SHP77 (cell line): ENCODE results near the gene DUSP7.

Experiments
- DNase-seq, 2 experiments: peaks; one replicate each; lab custom pipeline; 2025; lab: John Stamatoyannopoulos, UW

Gene DUSP7, protein sequence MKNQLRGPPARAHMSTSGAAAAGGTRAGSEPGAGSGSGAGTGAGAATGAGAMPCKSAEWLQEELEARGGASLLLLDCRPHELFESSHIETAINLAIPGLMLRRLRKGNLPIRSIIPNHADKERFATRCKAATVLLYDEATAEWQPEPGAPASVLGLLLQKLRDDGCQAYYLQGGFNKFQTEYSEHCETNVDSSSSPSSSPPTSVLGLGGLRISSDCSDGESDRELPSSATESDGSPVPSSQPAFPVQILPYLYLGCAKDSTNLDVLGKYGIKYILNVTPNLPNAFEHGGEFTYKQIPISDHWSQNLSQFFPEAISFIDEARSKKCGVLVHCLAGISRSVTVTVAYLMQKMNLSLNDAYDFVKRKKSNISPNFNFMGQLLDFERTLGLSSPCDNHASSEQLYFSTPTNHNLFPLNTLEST

DNA sequence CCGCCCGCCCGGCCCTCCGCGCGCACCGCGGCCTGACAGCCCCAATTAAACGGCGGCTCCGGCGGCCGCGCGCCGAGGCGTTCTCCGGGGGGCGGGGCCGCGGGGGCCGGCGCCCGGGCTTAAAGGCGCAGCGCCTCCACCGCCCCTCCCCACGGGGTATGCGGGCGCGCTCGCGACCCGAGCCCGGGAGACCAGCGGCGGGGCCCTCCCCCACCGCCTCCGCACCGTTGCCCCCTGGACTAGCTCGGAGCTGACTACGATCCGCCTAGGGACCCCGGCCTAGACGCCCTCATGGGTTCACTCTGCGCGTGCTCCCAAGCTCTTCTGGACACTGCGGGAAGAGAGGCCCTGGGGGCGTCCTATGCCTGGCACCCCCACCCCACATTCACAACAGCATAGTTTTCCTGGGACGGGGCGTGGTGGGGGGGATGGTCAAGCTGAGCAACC, at the start of gene DUSP7:
Gene DUSP7, minus strand, starts transcription at position 51 of the 447 bp plus-strand sequence. CDS start 205 bp downstream, outside the sequence.
- DNase-seq = peak; percentile 57 to 70

DNA sequence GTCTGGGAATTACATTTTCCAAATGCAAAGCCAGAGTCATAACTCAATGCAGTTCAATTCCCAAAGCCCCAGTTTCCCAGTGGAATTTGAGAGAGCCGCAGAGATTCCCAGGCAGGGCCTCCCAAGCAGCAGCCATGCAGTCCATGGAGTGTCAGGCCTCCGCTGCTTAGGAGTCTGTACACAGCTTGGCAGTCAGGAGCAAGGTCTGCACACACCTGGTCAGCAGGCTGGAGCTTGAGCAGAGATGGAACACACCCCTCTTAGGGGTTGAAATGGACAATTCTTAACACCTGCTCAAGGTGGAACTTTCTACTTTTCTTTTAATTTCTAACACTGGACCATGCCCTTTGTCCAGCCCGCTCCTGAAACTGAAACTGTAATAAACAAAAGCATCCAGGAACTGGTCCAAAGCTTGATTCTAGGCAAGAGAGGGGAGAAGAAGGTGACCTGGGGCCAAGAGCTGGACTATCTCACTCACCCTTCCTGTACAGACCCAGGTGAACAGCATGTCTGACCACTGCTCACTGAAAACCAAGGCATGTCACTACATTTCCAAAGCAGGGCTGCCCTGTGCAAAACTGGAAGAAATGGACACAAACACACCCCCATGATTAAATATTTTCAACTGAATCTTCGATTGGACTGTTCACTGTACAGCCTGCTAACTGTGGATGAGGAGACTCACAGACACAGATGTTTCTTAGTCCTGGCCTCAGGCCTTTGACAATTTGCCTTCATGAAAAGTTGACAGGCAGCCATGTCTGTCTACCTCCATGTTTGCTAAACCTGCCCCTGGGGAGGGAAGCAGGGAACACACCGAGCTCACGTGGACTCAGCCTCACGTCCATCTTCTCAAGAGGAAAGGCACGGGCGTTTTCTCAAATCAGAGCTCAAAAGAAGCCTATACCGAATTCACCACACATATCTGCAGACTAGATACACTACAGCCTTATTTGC, 48.6 kb upstream of the DUSP7 start:
- no peak for DNase-seq

DNA sequence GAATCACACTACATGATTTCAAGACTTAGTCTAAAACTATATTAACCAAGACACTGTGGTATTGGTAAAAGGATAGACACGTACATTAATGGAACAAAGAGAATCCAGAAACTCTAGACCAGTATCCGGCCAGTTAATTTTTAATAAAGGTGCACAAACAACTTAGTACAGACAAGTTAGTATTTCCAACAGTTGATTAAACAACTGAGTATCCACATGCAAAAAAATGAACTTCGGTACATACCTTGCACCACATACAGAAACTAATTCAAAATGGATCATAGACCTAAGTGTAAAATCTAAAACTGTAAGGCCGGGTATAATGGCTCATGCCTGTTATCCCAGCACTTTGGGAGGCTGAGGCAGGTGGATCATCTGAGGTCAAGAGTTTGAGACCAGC, 46.6 kb upstream of the DUSP7 start:
- no peak for DNase-seq

DNA sequence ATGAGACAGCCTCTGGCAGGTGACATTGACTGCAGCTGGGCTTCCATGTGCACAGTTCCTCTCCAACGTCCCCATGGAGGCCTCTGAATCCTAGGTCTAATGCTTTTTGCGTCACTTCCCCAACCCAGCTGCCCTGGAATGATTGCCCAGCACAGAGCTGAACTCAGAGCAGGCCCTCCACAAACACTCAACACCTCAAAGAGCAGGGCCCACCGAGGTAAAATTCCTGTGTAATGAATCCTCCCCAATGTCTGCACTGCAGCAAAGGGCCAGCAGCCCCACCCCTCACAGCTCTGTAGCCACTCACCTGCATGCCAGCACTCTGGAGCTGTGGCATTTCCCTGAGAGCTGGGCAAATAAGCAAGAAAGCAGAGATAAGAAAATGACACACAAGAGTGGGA, 42.6 kb upstream of the DUSP7 start:
- DNase-seq = no peak

DNA sequence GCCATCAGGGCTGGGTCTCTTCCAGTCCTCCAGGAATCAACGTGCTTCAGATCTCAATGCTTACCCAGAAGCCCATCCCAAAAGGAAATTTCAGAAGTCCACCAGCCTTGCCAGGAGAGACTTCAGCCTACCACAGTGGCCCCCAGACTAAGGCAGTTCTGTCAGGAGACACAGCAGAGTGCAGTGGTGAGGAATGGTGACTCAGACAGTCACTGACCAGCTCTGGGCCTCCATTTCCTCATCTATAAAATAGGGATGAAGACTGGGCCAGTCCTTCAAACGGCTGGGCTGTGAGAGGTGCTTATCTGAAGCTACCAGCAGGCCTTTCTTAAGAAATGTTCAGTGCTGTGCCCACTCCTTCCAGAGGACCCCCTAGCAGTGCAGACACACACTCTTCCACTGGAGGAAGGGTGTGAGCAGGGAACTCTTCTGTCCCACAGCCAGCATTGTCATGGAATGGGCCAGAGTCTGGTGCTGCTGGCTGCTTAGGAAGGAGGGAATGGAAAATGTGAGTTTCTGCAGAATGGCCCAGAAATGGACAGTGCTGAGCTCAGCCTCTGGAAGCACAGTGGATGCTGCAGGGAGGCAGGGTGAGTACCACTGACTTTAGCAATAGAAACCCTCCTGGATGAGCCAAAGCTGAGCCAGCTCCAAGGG, 41.6 kb upstream of the DUSP7 start:
- DNase-seq = no peak

DNA sequence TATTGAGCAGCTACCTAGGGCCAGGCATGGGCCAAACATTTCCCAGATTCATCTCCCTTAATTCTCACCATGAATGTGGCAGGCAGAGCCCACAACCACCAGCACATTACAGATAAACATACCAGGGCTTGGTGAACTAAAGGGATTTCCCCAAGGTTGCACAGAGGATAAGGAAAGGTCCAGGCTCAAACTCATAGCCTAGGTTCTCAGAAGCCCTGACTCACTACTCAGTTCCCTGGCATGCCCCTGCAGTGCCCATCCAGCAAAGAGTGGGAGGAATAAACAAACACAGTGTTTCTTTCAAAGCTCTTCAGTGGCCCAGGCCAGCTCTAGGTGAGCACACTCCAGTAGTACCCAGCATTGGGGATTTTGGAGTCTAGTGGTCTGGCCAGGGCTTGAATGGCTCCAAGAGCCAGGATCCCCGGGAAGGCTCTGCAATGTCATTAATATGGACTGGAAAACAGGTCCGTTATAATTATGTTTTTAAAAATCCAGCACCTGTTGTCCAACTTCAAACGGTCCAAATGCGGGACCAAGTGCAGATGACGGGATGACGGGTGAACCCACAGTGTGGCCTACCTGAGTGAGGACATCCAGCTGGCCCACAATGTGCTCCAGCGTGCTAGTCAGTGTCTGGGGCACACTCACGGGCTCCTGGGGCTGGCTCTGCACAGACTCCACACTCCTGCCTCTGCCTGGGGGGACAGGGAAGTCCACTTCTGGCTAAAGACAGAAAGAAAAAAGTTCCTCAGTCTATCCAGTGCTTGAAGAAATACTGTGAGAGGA, 39.8 kb upstream of the DUSP7 start:
- DNase-seq = no peak

DNA sequence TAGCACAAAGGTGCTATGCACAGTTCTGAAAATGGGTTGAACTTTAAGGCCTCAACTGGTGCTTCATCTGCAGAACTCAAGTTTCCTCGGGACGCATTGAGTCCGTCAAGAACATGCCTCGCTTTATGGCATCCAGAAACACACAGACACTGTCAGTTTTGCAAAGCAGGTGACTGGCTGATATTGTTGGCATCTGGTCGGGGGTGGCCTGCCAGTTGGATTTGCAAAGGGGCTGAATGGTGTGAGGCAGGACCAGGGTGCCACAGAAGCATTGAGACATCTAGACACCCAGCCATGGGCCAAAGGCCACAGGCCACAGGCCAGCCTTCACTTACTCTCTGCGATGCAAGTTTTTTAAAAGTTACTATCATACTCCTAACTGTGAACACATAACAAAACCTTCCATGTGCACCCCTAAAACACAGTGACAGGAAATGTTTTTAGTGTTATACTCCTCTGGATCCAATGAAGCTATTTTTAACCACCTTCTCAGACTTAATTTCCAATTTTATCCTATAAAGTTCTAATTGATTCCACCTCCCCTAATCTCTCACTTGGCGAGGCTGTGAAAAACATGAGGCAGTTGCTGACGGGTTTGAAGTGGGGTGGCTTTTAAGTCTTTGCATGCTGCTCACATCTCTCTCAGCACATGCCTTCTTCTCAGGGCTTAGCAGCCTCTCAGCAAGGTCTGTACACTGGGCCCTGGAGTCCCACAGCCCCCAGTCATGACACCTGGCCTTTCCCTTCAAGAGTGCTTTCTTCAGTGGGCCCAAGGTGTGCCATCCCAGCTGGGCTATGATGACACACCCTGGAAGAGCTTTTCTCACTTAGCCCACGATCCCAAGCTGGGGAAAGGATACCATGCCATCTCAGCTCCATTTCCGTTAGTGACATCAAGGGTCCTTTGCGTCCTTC, 38.5 kb upstream of the DUSP7 start:
- no peak for DNase-seq

DNA sequence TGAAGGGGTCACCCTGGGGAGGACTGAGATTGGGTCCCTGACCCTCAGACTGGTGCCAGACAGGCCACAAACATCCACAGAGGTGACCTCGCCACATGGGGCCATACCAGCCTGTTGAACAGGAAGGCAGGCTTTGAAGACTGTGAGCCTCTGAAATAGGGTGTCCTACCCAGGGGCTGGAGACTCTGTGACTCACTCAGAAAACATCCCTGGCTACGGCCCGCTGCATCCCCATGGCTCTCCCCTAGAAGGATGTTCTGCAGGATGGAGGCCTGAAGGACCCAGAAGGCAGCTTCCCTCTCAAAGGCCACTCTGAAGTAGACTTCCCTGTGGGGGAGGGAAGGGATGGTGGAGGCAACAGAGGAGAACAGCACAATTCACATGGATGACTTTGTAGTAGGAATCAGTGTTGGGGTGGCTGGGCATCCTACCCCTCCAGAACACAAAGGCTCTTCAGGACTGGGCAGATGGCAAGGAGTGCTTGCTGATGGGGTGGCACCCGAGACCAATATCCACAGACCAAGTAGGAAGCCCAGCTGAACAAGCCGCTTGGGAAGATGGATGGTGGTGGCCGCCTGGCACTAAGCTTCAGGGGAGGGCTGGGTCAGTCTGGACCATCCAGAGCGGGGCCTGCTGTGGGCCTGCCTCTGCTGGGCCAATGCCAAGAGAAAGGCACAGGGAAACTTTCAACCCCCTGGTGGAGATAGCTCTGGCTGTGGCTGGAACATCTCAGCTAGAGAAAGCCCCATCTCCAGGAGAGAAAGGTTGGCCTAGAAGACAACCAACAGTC, 37.6 kb upstream of the DUSP7 start:
- no peak for DNase-seq

DNA sequence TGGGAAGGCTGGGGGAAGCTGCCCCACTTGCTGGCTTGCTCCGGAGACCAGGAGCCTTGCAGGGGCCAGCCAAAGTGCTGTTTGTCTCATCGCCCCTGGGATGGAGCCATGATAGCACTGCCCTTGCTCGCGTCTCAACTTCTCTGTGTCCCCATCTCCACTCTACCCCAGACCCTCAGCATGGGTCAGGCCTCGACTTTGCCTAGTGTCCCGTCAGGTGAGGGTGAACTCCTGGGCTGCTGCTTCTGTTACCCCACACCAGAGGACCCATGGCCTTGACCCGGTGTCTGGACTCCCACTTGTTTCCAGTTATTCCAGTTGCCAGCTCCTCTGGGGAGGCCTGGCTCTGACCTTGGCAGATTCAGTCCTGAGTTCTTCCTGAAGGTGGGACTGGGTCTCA, 36.5 kb upstream of the DUSP7 start:
- DNase-seq = no peak

DNA sequence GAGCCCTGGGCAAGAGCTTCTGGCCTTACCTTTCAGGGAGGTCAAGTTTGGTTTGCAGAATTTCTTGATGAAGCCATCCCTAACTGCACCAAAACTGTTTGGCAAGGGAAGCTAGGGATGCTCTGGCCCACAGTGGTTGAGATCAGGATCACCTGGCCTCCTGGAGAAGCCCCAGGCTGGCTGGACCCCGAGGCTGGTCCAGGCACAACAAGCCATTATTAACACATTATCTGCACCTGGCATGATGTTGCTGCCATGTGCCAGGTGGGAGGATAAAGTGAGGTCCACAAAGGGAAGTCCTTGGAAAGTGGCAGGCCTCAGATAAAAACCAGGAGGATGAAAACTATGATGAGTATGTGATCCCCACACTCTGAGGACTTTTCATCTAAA, 35.9 kb upstream of the DUSP7 start:
- no peak for DNase-seq

DNA sequence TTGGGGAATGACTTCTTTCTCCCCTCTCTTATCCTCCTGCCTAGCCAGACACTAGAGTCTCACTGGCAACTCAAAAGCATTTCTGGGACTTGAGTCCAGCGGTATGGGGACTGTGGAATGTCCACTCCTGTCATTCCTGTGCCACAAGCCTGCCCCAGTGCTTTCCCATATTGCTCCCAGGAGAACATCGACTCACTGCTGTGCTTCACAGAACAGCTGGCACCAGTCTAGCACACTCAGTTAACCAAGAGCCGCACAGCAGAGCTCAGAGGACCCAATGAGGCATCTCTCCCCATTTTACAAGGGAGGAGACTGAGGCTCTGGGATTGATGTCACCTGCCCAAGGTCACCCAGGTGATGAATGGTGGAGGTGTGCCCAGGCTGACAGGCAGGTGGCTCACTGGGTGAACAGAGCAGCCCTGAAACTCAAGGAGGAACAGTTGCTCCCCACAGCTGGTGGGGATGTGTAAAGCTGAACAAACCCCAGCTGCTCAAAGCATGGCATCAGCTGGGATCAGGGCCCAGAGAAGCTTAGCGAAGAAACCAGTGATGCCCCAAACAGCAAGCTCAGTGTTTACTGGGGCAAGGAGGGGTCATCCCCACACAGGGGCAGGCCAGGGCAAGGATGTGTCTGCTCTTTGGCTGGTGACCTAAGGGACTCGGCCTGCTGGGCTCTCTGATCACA, 35.4 kb upstream of the DUSP7 start:
- DNase-seq = no peak

DNA sequence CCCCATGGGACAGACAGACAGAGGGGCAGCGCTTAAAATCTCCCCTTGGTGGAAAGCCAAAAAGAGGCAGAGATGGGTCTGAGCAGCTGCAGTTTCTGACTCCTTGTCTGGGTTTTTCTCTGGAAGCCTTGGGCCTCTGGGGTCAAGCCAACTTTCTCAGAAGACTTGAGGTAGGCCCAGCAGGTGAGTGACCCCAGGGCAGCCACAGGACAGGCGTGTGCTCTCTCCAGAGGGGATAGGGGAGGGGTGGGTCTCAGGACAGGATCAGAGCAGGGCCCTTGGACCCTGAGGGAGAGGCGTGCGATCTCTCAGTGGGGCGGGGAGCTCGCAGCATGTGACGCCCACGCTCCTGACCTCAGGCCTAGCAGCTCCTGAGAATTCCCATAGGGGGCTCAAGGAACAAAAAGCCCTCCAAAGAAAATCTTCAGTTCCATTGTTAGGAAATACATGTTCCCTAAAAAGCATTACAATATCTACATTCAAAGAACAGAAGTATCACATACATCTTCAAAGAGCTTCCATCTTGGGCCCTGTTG, 34.6 kb upstream of the DUSP7 start:
- DNase-seq = no peak

DNA sequence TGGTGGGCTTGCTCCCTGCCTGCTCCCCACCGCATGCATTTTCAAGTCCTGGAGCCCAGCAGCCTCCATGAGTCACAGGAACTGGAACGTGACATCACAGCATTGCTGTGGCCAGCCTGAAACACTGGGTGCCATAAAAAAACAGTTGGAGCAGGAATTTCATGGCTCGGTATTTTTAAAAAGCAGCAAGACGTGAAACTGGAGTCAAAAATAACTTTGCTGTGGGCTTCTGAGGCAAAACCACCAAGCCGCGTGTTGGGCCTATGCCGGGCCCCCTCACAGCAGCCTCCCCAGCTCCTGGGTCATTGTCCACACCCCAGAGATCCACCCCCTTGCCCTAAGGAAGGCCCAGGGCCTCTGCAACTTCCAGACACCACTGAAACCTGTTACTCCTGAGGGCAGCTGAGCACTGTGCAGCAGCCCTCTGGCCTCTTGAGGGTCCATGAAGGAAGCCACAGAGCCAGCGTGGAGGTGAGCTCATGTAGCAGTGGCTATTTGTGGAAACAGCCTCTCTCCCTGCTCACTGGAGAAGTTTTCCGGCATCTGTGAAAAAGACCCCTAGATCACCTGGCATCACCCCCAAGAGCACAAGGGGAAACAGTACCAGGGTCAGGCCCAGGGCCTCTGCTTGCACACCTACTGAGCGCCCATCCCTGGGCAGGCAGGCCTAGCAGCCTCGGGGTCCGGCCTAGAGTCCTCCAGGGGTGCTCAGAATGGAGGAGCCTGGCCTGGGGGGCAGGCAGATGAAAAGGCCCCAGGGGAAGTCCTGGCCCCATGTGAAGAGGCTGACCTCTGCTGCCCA, 34.0 kb upstream of the DUSP7 start:
- DNase-seq = no peak

DNA sequence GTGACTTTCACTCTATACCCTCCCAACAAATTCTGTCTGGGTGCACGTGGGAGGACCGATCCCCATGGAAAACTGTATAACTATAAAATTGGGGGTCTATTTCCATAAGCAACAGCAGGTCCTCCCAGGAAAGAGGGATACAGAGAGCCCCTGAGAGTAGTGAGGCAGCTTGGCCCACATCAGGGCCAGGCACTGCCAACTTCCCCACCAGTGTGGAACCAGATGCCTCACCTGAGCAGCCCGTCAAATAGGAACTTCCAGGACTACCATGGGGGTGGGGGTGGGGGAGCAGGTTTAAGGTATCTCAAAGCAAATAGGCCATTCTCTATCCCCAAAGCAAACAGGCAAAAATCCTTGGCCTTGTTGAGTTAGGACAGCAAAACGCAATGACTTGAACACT, 33.3 kb upstream of the DUSP7 start:
- no peak for DNase-seq

DNA sequence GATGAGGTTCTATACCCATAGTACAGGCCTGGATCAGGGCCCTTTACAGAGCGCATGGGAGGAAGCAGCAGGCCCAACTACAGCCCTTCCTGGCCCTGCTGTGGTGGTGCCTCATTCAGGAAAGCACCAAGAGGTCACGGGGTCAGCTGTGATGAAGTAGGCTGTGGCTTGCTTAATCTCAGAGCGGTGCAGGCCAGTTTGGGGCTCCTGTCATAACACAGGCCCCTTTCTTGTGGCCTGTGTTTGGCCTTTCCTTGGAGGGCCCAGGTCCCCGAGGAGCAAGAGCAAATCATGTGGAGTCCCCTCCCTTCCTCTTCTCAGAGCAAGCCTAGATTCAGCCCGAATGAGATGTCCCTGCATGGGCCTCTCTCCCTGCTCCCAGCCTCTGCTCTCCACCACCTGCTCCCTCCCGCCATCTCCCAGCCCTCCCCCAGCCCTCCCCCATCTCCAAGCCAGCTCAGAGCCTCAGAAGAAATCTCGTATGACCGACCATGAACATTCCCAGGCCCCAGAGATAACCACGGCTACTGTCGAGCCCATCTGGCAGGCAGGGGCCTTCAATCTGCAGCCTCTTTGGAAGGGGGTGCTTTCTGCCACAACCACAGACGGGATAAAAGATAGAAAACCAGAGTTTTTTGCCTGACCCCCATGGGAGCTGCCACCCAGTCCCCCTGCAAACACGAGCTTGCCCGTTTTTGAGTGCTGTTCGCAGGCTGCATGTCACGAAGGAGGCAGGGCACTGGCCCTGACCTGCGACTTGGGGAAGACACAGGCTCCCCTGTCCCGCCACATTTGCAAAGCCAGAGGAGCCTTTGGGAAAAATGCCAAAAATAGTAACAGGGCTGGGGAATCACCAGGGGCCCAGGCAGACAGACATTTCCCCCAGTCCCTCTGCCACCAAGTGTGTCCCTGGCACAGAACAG, 32.3 kb upstream of the DUSP7 start:
- no peak for DNase-seq

DNA sequence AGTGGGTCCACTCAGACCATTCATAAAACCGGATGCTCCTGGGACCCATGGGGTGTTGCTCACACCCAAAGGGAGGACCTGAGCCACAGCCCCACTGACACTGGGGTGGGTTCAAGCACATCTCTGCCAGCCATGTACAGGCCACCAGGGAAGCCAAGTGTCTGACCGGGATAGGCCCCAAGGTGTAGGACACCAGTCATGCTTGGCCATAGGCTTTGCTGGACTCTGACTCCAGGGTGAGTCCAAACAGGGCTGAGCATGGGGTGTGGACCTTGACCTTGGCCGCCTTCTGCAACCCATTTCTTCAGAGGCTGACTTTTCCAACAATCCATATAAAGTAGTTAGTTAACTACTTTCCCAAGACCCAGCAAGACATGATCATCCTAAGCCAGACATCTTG, 31.4 kb upstream of the DUSP7 start:
- no peak for DNase-seq
